ENCODE results near the gene VWA8.
"Not testable (repeated sequence)": the region's sequence is repeated elsewhere in the genome, so short reads cannot be mapped to it uniquely, and the experiment has no call there.

The VWA8 gene

GRCh38 chr13:41580345-41580744 lies 380.6 kb downstream of the VWA8 start:
- TF ChIP-seq CTCF (conservative IDR thresholded peaks at IDR 0.05; ENCODE audit: low read depth, low read length), result no peak
- H3K4me3 ChIP-seq (ENCODE audit: low read depth, low read length), result no peak overlapping the region
- no peak for DNase-seq (ENCODE audit: low read depth)

- no peak overlapping the region for H3K4me3 ChIP-seq (ENCODE audit: low read depth, low read length)
- no peak for TF ChIP-seq CTCF (conservative IDR thresholded peaks at IDR 0.05; ENCODE audit: low read depth, low read length)
- no peak for DNase-seq (ENCODE audit: low read depth)
Observed at GRCh38 chr13:41579881-41580280, 381.0 kb downstream of the VWA8 start.

- no peak for TF ChIP-seq CTCF (conservative IDR thresholded peaks at IDR 0.05; ENCODE audit: low read depth, low read length)
- H3K4me3 ChIP-seq (ENCODE audit: low read depth, low read length), result no peak overlapping the region
- DNase-seq (ENCODE audit: low read depth), result no peak
Observed at GRCh38 chr13:41579168-41579567, 381.7 kb downstream of the VWA8 start.

GRCh38 chr13:41578371-41578770 lies 382.5 kb downstream of the VWA8 start:
- H3K4me3 ChIP-seq (ENCODE audit: low read depth, low read length), result no peak overlapping the region
- no peak for TF ChIP-seq CTCF (conservative IDR thresholded peaks at IDR 0.05; ENCODE audit: low read depth, low read length)
- DNase-seq (ENCODE audit: low read depth), result no peak

GRCh38 chr13:41577436-41577835 lies 383.5 kb downstream of the VWA8 start:
- DNase-seq (ENCODE audit: low read depth), result peak; percentile 43
- no peak overlapping the region for H3K4me3 ChIP-seq (ENCODE audit: low read depth, low read length)
- TF ChIP-seq CTCF (conservative IDR thresholded peaks at IDR 0.05; ENCODE audit: low read depth, low read length), result no peak

- not testable (repeated sequence) for H3K4me3 ChIP-seq (ENCODE audit: low read depth, low read length); DNase-seq (ENCODE audit: low read depth)
Observed at GRCh38 chr13:41573640-41574039, 387.3 kb downstream of the VWA8 start.

- H3K4me3 ChIP-seq (ENCODE audit: low read depth, low read length); DNase-seq (ENCODE audit: low read depth): not testable (repeated sequence)
Observed at GRCh38 chr13:41571817-41572340, 389.0 kb downstream of the VWA8 start.

GRCh38 chr13:41568972-41569351 lies 391.9 kb downstream of the VWA8 start:
- DNase-seq (ENCODE audit: low read depth), result peak; percentile 65
- no peak overlapping the region for H3K4me3 ChIP-seq (ENCODE audit: low read depth, low read length)

More at GRCh38 chr13:41568972-41569351, 391.9 kb downstream of the VWA8 start:
- TF ChIP-seq CTCF (conservative IDR thresholded peaks at IDR 0.05; ENCODE audit: low read depth, low read length), result peak; percentile 31

All from choroid plexus epithelial cell (primary cell).